Measurements from ENCODE around the gene GAB4. TPM values are rescaled to one million over a fixed set of nuclear protein-coding genes. Genes with fewer than 3 reads are reported as not detected.

GAB4 gene, protein sequence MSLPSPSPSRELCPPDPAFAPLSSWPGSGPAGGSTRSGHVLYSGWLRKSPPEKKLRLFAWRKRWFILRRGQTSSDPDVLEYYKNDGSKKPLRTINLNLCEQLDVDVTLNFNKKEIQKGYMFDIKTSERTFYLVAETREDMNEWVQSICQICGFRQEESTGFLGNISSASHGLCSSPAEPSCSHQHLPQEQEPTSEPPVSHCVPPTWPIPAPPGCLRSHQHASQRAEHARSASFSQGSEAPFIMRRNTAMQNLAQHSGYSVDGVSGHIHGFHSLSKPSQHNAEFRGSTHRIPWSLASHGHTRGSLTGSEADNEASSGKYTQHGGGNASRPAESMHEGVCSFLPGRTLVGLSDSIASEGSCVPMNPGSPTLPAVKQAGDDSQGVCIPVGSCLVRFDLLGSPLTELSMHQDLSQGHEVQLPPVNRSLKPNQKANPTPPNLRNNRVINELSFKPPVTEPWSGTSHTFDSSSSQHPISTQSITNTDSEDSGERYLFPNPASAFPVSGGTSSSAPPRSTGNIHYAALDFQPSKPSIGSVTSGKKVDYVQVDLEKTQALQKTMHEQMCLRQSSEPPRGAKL
- total RNA-seq (2013; cell fraction: nucleolus; rRNA removed): not detected in 2 replicates
- total RNA-seq (2014; rRNA removed) (not detected in 2 replicates), total RNA-seq (2014; rRNA removed; fragmentation: Illumina TruSeq; extraction: Trizol) (not detected in 2 replicates), total RNA-seq (2021) (not detected in 2 replicates), polyA plus RNA-seq (2011; rRNA removed) (not detected in 2 replicates), polyA plus RNA-seq (2014; fragmentation: Illumina TruSeq; extraction: Trizol) (not detected in 2 replicates), polyA plus RNA-seq (2014; fragmentation: Nextera tagmentation; extraction: Ambion mirVana) (not detected), polyA plus RNA-seq (2014; rRNA removed) (not detected in 2 replicates), polyA plus RNA-seq (2016; fragmentation: Nextera tagmentation; extraction: Ambion mirVana) (not detected), polyA minus RNA-seq (2011; rRNA and poly(A)+ RNA removed) (not detected in 2 replicates), Bru-seq, nascent RNA (not detected), BruChase-seq, experiment 1, labeled RNA remaining after a 6-hour chase (percentile 4 among the genes with signal in this experiment), BruChase-seq, experiment 2, labeled RNA remaining after a 2-hour chase (percentile 2 among the genes with signal in this experiment)
- polyA plus RNA-seq (2011; ENCODE audit: low read depth): not detected
- not detected in 2 replicates for polyA plus RNA-seq (2011; cell fraction: cytosol; rRNA removed)
- polyA plus RNA-seq (2011; cell fraction: nucleus; rRNA removed): not detected in 2 replicates
- polyA plus RNA-seq (2012): not detected in 2 replicates
- not detected in 2 replicates for polyA minus RNA-seq (2011; cell fraction: cytosol; rRNA and poly(A)+ RNA removed)
- not detected in 2 replicates for polyA minus RNA-seq (2011; cell fraction: nucleus; rRNA and poly(A)+ RNA removed)
- long read RNA-seq, experiment 1: 0 reads
- long read RNA-seq, experiment 2: 0 reads

DNA sequence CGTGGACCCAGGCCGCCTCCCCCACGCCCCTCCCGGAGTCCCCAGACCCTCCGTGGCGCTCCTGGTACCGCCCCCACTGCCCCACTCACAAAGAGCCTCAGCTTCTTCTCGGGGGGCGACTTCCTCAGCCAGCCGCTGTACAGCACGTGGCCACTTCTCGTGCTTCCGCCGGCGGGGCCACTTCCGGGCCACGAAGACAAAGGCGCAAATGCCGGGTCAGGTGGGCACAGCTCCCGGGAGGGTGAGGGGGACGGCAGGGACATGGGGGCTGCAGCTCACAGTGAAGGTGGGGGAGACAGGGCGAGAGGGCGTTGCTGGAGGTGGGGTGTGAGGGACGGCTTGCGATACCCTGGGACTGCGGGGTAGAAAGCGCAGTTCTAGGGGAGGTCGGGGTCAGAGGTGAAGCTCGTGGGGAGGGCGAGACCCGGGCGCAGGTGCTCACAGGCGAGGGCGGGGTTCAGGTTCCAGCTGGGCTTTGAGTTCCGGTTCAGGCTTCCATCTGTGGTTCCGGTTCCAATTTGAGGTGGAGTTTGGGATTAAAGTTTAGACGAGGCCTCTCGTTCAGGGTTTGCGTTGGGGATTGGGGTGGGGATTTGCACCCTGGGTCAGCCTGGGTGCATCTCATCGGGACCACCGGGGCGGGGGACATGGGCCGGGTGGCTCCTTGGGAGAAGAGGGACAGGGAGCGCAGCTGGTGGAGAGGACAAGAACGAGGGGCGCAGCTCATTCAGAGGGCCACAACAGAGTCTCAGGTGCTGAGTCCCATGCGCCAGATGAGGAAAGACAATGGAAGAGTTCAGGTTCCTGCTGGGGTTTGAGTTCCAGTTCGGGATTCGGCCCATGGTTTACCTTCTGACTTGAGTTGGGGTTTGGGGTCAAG, at the start of gene GAB4:
GAB4 (minus strand) TSS at position 371 of the 880 bp plus-strand sequence; CDS start at position 263, 108 bp downstream.
- H4K20me1 ChIP-seq (ENCODE audit: control insufficient read depth, insufficient read depth): no peaks in the 10 kb centered on the region
- H3K4me2 ChIP-seq (ENCODE audit: control insufficient read depth, insufficient read depth): no peak within 1 kb of the TSS
- no peak for DNase-seq (ENCODE audit: low read depth, low spot score)
- no peak within 1 kb of the TSS for H3K27ac ChIP-seq (ENCODE audit: control insufficient read depth, insufficient read depth)
- CTCF ChIA-PET: no interaction called here
- H3K9me3 ChIP-seq (replicated peaks; ENCODE audit: control insufficient read depth, insufficient read depth, low read length): no peaks in the 10 kb centered on the region; the same call in 2 of the 3 replicates
- H3K4me3 ChIP-seq: no peak within 1 kb of the TSS
- no peaks in the 10 kb centered on the region for H3K4me1 ChIP-seq (ENCODE audit: control insufficient read depth, insufficient read depth, low read length)
- no peak for ATAC-seq
- intact Hi-C loops (cut with micrococcal nuclease; ENCODE audit: unreplicated experiment): no loop called here
- no peaks in the 10 kb centered on the region; a peak in 1 of 4 replicates for H3K27me3 ChIP-seq (replicated peaks in 1 of 2; ENCODE audit: control insufficient read depth in 2 of 2, insufficient read depth in 2 of 2, low read length in 1 of 2)
- H2AFZ ChIP-seq (ENCODE audit: control insufficient read depth, low read depth, low read length): no peak within 1 kb of the TSS
- no peak within 1 kb of the TSS for H3K9ac ChIP-seq (ENCODE audit: control insufficient read depth, insufficient read depth, low read length)
- FAIRE-seq: no peak
- SMC1A ChIA-PET (ENCODE audit: uncharacterized antibody, unreplicated experiment): no interaction called here
- in situ Hi-C loops (cut with MboI): no loop called here
- BruUV-seq (replicated peaks): no TSS peak
- WGBS (ENCODE audit: insufficient coverage, insufficient replicate concordance, low lambda C conversion rate, missing lambda C conversion rate): 68% methylated on average over 47 of the region's 49 CpGs
- POLR2A ChIA-PET: no interaction called here
- no peaks in the 10 kb centered on the region for H3K79me2 ChIP-seq (ENCODE audit: control insufficient read depth, insufficient read depth, low read length)
- RAD21 ChIA-PET (ENCODE audit: unreplicated experiment): no interaction called here
- H3K36me3 ChIP-seq (ENCODE audit: control insufficient read depth in 2 of 2, insufficient read depth in 2 of 2, low read length in 1 of 2): no peaks in the 10 kb centered on the region
- TF ChIP-seq NR2F1 (conservative IDR thresholded peaks at IDR 0.05) (no peak), POLR2AphosphoS5 (IDR thresholded peaks at IDR 0.05; ENCODE audit: low read length) (no peak), MXI1 (IDR thresholded peaks at IDR 0.05; ENCODE audit: low read depth, low read length) (no peak), MYB (IDR thresholded peaks at IDR 0.05; ENCODE audit: borderline replicate concordance, low read depth, low read length) (no peak), SMAD5 (IDR thresholded peaks at IDR 0.05; ENCODE audit: low read depth) (no peak), BMI1 (IDR thresholded peaks at IDR 0.05; ENCODE audit: borderline replicate concordance) (no peak), PAX5 (IDR thresholded peaks at IDR 0.05; ENCODE audit: borderline replicate concordance, low read depth, low read length) (no peak), POLR2A (IDR thresholded peaks at IDR 0.05; ENCODE audit: low read depth, low read length) (no peak)
- TF ChIP-seq, protein P1, sequence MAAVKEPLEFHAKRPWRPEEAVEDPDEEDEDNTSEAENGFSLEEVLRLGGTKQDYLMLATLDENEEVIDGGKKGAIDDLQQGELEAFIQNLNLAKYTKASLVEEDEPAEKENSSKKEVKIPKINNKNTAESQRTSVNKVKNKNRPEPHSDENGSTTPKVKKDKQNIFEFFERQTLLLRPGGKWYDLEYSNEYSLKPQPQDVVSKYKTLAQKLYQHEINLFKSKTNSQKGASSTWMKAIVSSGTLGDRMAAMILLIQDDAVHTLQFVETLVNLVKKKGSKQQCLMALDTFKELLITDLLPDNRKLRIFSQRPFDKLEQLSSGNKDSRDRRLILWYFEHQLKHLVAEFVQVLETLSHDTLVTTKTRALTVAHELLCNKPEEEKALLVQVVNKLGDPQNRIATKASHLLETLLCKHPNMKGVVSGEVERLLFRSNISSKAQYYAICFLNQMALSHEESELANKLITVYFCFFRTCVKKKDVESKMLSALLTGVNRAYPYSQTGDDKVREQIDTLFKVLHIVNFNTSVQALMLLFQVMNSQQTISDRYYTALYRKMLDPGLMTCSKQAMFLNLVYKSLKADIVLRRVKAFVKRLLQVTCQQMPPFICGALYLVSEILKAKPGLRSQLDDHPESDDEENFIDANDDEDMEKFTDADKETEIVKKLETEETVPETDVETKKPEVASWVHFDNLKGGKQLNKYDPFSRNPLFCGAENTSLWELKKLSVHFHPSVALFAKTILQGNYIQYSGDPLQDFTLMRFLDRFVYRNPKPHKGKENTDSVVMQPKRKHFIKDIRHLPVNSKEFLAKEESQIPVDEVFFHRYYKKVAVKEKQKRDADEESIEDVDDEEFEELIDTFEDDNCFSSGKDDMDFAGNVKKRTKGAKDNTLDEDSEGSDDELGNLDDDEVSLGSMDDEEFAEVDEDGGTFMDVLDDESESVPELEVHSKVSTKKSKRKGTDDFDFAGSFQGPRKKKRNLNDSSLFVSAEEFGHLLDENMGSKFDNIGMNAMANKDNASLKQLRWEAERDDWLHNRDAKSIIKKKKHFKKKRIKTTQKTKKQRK (IDR thresholded peaks at IDR 0.05; ENCODE audit: low read depth, low read length): no peak
- TF ChIP-seq, protein P2, sequence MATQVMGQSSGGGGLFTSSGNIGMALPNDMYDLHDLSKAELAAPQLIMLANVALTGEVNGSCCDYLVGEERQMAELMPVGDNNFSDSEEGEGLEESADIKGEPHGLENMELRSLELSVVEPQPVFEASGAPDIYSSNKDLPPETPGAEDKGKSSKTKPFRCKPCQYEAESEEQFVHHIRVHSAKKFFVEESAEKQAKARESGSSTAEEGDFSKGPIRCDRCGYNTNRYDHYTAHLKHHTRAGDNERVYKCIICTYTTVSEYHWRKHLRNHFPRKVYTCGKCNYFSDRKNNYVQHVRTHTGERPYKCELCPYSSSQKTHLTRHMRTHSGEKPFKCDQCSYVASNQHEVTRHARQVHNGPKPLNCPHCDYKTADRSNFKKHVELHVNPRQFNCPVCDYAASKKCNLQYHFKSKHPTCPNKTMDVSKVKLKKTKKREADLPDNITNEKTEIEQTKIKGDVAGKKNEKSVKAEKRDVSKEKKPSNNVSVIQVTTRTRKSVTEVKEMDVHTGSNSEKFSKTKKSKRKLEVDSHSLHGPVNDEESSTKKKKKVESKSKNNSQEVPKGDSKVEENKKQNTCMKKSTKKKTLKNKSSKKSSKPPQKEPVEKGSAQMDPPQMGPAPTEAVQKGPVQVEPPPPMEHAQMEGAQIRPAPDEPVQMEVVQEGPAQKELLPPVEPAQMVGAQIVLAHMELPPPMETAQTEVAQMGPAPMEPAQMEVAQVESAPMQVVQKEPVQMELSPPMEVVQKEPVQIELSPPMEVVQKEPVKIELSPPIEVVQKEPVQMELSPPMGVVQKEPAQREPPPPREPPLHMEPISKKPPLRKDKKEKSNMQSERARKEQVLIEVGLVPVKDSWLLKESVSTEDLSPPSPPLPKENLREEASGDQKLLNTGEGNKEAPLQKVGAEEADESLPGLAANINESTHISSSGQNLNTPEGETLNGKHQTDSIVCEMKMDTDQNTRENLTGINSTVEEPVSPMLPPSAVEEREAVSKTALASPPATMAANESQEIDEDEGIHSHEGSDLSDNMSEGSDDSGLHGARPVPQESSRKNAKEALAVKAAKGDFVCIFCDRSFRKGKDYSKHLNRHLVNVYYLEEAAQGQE (IDR thresholded peaks at IDR 0.05; ENCODE audit: low read depth, low read length): no peak
